Immature natural killer cell (primary cell): ENCODE measurements around the gene IMMT. TPM values are rescaled to one million over a fixed set of nuclear protein-coding genes. Genes with fewer than 3 reads are reported as not detected.
"Not testable (repeated sequence)": the region's sequence is repeated elsewhere in the genome, so short reads cannot be mapped to it uniquely, and the experiment has no call there.

Source experiments
- DNase-seq, 3 donors: peaks; one replicate each; pipeline ENCODE4 v3.0.0; 2022; ENCODE audit warnings: mixed read lengths in 1 of 3
- H3K27ac Mint-ChIP-seq, 6 donors: one replicate each; pipeline ENCODE4 v1.8.0; 2020; ENCODE audit warnings: mixed read lengths in 6 of 6, mild to moderate bottlenecking in 5 of 6, inconsistent platforms in 4 of 6, moderate library complexity in 3 of 6
- H3K27me3 Mint-ChIP-seq, 3 donors: one replicate each; pipeline ENCODE4 v1.8.0; 2020 to 2021; ENCODE audit warnings: low read depth in 3 of 3, mild to moderate bottlenecking in 3 of 3, mixed read lengths in 3 of 3, moderate library complexity in 3 of 3, inconsistent platforms in 1 of 3
- H3K36me3 Mint-ChIP-seq, 3 donors: one replicate each; pipeline ENCODE4 v1.8.0; 2020; ENCODE audit warnings: mixed read lengths in 3 of 3, inconsistent platforms in 2 of 3, mild to moderate bottlenecking in 2 of 3
- H3K4me1 Mint-ChIP-seq, 2 donors: one replicate each; pipeline ENCODE4 v1.8.0; 2020; ENCODE audit warnings: inconsistent platforms in 2 of 2, mild to moderate bottlenecking in 2 of 2, mixed read lengths in 2 of 2, moderate library complexity in 1 of 2
- H3K4me3 Mint-ChIP-seq, 5 donors: one replicate each; pipeline ENCODE4 v1.8.0; 2020; ENCODE audit warnings: mild to moderate bottlenecking in 5 of 5, mixed read lengths in 5 of 5, inconsistent platforms in 3 of 5, moderate library complexity in 3 of 5
- H3K9me3 Mint-ChIP-seq, 6 donors: one replicate each; pipeline ENCODE4 v1.8.0; 2020; ENCODE audit warnings: mild to moderate bottlenecking in 6 of 6, mixed read lengths in 6 of 6, inconsistent platforms in 4 of 6, moderate library complexity in 3 of 6
- polyA plus RNA-seq, 3 donors: library from polyadenylated mRNA; unstranded; fragments of 300-500 nt; fragmentation: Illumina TruSeq; gene quantifications; one replicate each; pipeline ENCODE4 v1.2.3, GENCODE V29; 2021

The IMMT gene
- polyA plus RNA-seq, 3 donors from 2014 or later = 37.5 to 70.9 (median 49.7) TPM

GRCh38 chr2:86201671-86202335 is 6.5 kb upstream of the IMMT start:
- Mint-ChIP-seq H3K9me3 (no peaks in the 10 kb centered on the region), H3K4me3 (peak overlapping the region in 1 of 5 donors; percentile 4), H3K36me3 (peaks cover 3 to 7% (median 7%) of the 10 kb centered on the region in 3 donors), H3K27ac (peak overlapping the region in 3 of 6 donors; percentile 39 to 81 (median 60)), H3K4me1 (peaks cover 34 to 48% of the 10 kb centered on the region in 2 donors), H3K27me3 (peaks cover 0 to 4% (median 4%) of the 10 kb centered on the region in 3 donors)
- no peak for DNase-seq

DNA sequence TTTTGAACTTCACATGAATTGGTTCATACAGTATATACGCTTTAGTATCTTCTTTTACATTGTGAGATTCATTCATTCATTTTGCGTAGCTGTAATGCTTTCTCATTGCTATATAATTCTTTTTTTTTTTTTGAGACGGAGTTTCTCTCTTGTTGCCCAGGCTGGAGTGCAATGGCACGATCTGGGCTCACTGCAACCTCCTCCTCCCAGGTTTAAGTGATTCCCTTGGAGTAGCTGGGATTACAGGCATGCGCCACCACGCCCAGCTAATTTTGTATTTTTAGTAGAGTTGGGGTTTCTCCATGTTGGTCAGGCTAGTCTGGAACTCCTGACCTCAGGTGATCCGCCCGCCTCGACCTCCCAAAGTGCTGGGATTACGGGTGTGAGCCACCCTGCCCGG is 5.3 kb upstream of the IMMT start:
- H3K4me1 Mint-ChIP-seq = peaks cover 40 to 57% of the 10 kb centered on the region in 2 donors
- H3K9me3 Mint-ChIP-seq, H3K27me3 Mint-ChIP-seq, H3K36me3 Mint-ChIP-seq, DNase-seq: not testable (repeated sequence)
- peak overlapping the region; percentile 63 to 100 (median 95) for H3K4me3 Mint-ChIP-seq
- peak overlapping the region in 4 of 6 donors; percentile 15 to 90 (median 28) for H3K27ac Mint-ChIP-seq

- Mint-ChIP-seq H3K36me3 (peaks cover 0 to 4% (median 3%) of the 10 kb centered on the region in 3 donors), H3K27ac (peak overlapping the region; percentile 90 to 99 (median 94)), H3K4me1 (peaks cover 43 to 63% of the 10 kb centered on the region in 2 donors), H3K27me3 (peaks cover 9 to 13% (median 11%) of the 10 kb centered on the region in 3 donors), H3K4me3 (peak overlapping the region; percentile 94 to 100 (median 99)), H3K9me3 (no peaks in the 10 kb centered on the region)
- DNase-seq = no peak
Observed at GRCh38 chr2:86199834-86200177, 4.5 kb upstream of the IMMT start.

- Mint-ChIP-seq H3K27me3 (peaks cover 9 to 16% (median 13%) of the 10 kb centered on the region in 3 donors), H3K4me3 (peak overlapping the region; percentile 89 to 97 (median 93)), H3K36me3 (peaks cover 0 to 3% (median 0%) of the 10 kb centered on the region in 3 donors), H3K9me3 (no peaks in the 10 kb centered on the region), H3K4me1 (peaks cover 46 to 66% of the 10 kb centered on the region in 2 donors), H3K27ac (peak overlapping the region; percentile 84 to 98 (median 94))
- no peak for DNase-seq
Observed at GRCh38 chr2:86195808-86196387, 636 bp upstream of the IMMT start.

DNA sequence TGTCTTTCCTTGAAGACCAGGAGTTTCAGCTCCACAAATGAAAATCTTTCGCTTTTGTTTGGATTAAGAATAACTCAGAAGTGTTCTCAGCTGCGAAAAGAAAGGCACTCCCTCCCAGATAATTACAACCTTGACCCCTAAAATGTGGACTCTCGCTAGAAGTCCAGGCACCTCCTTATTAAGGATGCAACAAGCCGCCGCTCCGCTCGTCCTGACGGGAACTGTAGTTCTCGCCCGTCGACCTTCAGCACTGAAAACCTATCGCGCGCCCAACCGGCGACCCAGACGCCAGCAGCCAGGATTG is 559 bp downstream of the IMMT start:
- no peak for DNase-seq
- Mint-ChIP-seq H3K27me3 (peaks cover 9 to 16% (median 13%) of the 10 kb centered on the region in 3 donors), H3K36me3 (peaks cover 0 to 4% (median 3%) of the 10 kb centered on the region in 3 donors), H3K4me1 (peaks cover 45 to 66% of the 10 kb centered on the region in 2 donors), H3K9me3 (no peaks in the 10 kb centered on the region), H3K4me3 (peak overlapping the region; percentile 89 to 97 (median 93)), H3K27ac (peak overlapping the region; percentile 84 to 98 (median 94))

- Mint-ChIP-seq H3K4me3 (peak overlapping the region; percentile 89 to 97 (median 93)), H3K27me3 (peaks cover 9 to 11% (median 11%) of the 10 kb centered on the region in 3 donors), H3K9me3 (no peaks in the 10 kb centered on the region), H3K27ac (peak overlapping the region; percentile 84 to 98 (median 94)), H3K36me3 (peaks cover 0 to 4% (median 0%) of the 10 kb centered on the region in 3 donors), H3K4me1 (peaks cover 42 to 64% of the 10 kb centered on the region in 2 donors)
- DNase-seq = no peak
Observed at GRCh38 chr2:86193901-86194567, 1.2 kb downstream of the IMMT start.

DNA sequence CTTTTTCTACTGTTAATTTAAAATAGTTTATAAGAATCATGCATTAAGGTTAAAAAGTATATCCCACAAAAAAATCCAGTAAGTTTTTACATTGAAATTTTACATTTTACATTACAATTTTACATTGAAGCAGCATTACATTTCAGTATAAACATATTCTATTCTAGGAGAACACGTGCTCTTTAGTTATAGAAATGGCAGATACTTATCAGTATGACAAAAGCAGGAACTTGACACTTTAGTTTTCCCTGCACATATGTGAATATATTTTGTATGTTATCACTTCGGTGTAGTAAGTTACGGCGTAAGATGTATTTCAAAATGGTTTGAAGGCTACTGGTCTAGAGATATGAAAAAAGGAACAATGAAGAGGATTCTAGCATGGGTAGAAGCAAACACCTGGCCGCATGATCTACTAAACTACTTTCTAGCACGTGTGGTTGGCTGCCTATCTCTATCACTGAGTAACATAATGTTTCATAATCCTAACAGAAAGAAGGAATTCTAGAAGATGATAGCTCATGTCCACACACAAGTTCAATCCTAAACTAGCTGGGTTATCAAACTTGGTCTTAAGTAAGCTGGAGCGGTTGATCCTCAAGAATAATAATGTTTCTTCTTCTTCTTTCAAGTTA is 5.4 kb downstream of the IMMT start:
- Mint-ChIP-seq H3K4me3 (no peak overlapping the region), H3K4me1 (peaks cover 59 to 75% of the 10 kb centered on the region in 2 donors), H3K9me3 (no peaks in the 10 kb centered on the region), H3K27ac (peak overlapping the region in 1 of 6 donors; percentile 43), H3K27me3 (peaks cover under 1 to 3% (median 2%) of the 10 kb centered on the region in 3 donors), H3K36me3 (peaks cover 0 to 4% (median 0%) of the 10 kb centered on the region in 3 donors)
- no peak for DNase-seq

DNA sequence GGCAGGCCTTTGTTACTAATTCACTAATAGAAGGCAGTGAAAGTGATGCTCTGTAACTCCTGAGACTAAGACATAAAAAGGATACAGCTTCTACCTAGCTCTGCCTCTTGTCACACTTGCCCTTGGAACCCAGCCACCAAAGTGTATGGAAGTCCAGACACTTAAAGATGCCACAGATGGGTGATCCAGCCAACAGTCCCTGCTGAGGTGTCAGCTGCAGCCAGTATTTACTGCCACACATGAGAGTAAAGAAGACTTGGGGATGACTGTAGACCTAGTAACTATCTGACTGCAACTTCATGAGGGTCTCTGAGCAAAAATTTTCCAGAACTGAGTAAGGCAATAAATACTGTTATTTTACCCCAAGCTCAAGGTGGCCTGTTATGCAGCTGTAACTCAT is 8.8 kb downstream of the IMMT start:
- H3K9me3 Mint-ChIP-seq = no peaks in the 10 kb centered on the region
- H3K4me3 Mint-ChIP-seq = peak overlapping the region; percentile 50 to 76 (median 68)
- H3K27me3 Mint-ChIP-seq = no peaks in the 10 kb centered on the region
- peaks cover 0 to 4% (median 0%) of the 10 kb centered on the region in 3 donors for H3K36me3 Mint-ChIP-seq
- H3K27ac Mint-ChIP-seq = peak overlapping the region; percentile 81 to 97 (median 92)
- H3K4me1 Mint-ChIP-seq = peaks cover 49 to 74% of the 10 kb centered on the region in 2 donors
- no peak for DNase-seq

GRCh38 chr2:86185517-86186212 is 9.6 kb downstream of the IMMT start:
- Mint-ChIP-seq H3K4me3 (peak overlapping the region; percentile 50 to 76 (median 68)), H3K27ac (peak overlapping the region; percentile 81 to 97 (median 92)), H3K36me3 (peaks cover 0 to 4% (median 0%) of the 10 kb centered on the region in 3 donors), H3K9me3 (no peaks in the 10 kb centered on the region), H3K27me3 (no peaks in the 10 kb centered on the region), H3K4me1 (peaks cover 49 to 71% of the 10 kb centered on the region in 2 donors)
- peak; percentile 26 to 31 (median 28) for DNase-seq

- Mint-ChIP-seq H3K9me3 (no peaks in the 10 kb centered on the region), H3K4me1 (peaks cover 7 to 27% of the 10 kb centered on the region in 2 donors), H3K36me3 (peaks cover 8 to 19% (median 15%) of the 10 kb centered on the region in 3 donors), H3K27me3 (peaks cover 0 to 1% (median 0%) of the 10 kb centered on the region in 3 donors), H3K4me3 (no peak overlapping the region), H3K27ac (peak overlapping the region in 2 of 6 donors; percentile 29 to 42)
- no peak for DNase-seq
Observed at GRCh38 chr2:86176597-86176996, 18.7 kb downstream of the IMMT start.

DNA sequence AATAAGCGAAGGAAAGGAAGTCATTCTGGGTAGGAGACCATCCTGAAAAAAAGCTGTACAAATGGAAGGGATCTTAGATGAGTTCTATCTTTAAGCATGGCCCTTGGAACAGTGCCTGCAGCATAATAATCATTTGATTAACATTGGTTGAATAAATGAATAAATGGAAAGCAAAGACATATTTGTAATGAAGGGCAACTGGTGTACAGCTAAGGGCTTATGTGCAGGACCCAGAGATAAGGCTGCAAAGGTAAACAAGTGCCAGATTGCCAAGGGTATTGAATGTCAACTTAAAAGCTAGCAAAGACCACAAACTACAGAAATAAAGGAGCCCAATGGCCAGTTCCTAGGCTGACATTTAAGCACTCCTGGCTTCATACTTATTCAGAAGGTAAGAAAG is 19.4 kb downstream of the IMMT start:
- Mint-ChIP-seq H3K4me3 (no peak overlapping the region), H3K36me3 (peaks cover 8 to 20% (median 19%) of the 10 kb centered on the region in 3 donors), H3K27ac (peak overlapping the region in 1 of 6 donors; percentile 25), H3K9me3 (no peaks in the 10 kb centered on the region), H3K27me3 (peaks cover 0 to 1% (median 0%) of the 10 kb centered on the region in 3 donors), H3K4me1 (peaks cover 7 to 27% of the 10 kb centered on the region in 2 donors)
- DNase-seq = no peak

DNA sequence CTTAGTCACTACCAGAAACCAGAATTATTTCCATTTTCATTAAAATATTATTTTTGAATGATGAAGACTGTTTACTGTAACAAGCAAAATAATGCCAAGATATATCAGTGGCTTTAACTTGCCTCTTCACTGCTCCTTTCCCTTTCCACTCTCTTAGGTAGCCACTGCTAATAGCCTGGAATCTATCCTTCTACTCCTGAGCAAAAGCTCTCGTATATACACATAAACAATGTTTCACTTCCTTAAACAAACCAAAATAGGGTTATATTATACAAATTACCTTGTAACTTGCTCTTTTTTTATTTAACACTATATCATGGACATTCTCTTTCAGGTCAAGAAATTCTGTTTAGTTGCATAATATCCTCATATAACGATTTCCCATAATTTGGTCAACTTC is 20.8 kb downstream of the IMMT start:
- Mint-ChIP-seq H3K27me3 (peaks cover 0 to 2% (median 1%) of the 10 kb centered on the region in 3 donors), H3K4me1 (peaks cover 7 to 32% of the 10 kb centered on the region in 2 donors), H3K36me3 (peaks cover 8 to 28% (median 19%) of the 10 kb centered on the region in 3 donors), H3K4me3 (no peak overlapping the region), H3K27ac (peak overlapping the region in 2 of 6 donors; percentile 21 to 25), H3K9me3 (no peaks in the 10 kb centered on the region)
- DNase-seq = no peak

- DNase-seq = no peak
- H3K4me1 Mint-ChIP-seq = peaks cover 7 to 32% of the 10 kb centered on the region in 2 donors
- no peak overlapping the region for H3K27ac Mint-ChIP-seq
- H3K27me3 Mint-ChIP-seq = peaks cover 0 to 5% (median 2%) of the 10 kb centered on the region in 3 donors
- H3K36me3 Mint-ChIP-seq = peaks cover 18 to 43% (median 30%) of the 10 kb centered on the region in 3 donors
- no peaks in the 10 kb centered on the region for H3K9me3 Mint-ChIP-seq
- no peak overlapping the region for H3K4me3 Mint-ChIP-seq
Observed at GRCh38 chr2:86172610-86173009, 22.7 kb downstream of the IMMT start.
